IMR-90 (cell line): Measurements from ENCODE around the gene MAML2. TPM values are rescaled to one million over a fixed set of nuclear protein-coding genes. Genes with fewer than 3 reads are reported as not detected.

ENCODE experiments used
- ATAC-seq: fragments of 200-7000 bp; cut with Tn5 transposase; 2 replicates; pipeline ENCODE4 v1.9.1; 2020; ENCODE audit warnings: low read depth, mild to moderate bottlenecking, moderate library complexity
- BruUV-seq: library from RNA; stranded (reverse); fragments of 400-500 nt; replicated peaks from 2 replicates; lab custom pipeline; 2021; lab: Mats Ljungman, UMichigan
- CTCF ChIA-PET: fragments of 300-600 bp; formaldehyde crosslinking; extraction: SDS; loops from one replicate; lab custom pipeline; 2021; ENCODE audit warnings: antibody characterized with exemption; lab: Yijun Ruan, JAX
- POLR2A ChIA-PET: fragments of 300-600 bp; sonication (Branson Sonifier 250); formaldehyde crosslinking; loops from one replicate; lab custom pipeline; 2022; ENCODE audit warnings: antibody characterized with exemption; ENCODE audit not compliant: unreplicated experiment; lab: Charles Lee
- DNase-seq: peaks from one replicate; pipeline ENCODE4 v3.0.0; 2013
- H2AFZ ChIP-seq: replicated peaks from 2 replicates; pipeline ENCODE3; 2013; ENCODE audit warnings: low read length, mild to moderate bottlenecking; ENCODE audit not compliant: poor library complexity
- H2AK5ac ChIP-seq: 2 replicates; pipeline ENCODE4 v1.6.1; 2013; ENCODE audit warnings: low read depth, low read length, inconsistent platforms
- H2AK9ac ChIP-seq: replicated peaks from 2 replicates; pipeline ENCODE3; 2013; ENCODE audit warnings: mild to moderate bottlenecking, low read depth, low read length, moderate library complexity; ENCODE audit not compliant: poor library complexity
- H2BK120ac ChIP-seq: 2 replicates; pipeline ENCODE4 v1.6.1; 2013; ENCODE audit warnings: low read depth, low read length, inconsistent platforms
- H2BK15ac ChIP-seq: 3 replicates; pipeline ENCODE4 v1.6.1; 2013; ENCODE audit warnings: low read depth, low read length, inconsistent platforms
- H2BK20ac ChIP-seq: 2 replicates; pipeline ENCODE4 v1.6.1; 2013; ENCODE audit warnings: low read depth, mild to moderate bottlenecking, inconsistent platforms, low read length, moderate library complexity
- H2BK5ac ChIP-seq: 2 replicates; pipeline ENCODE4 v1.6.1; 2013; ENCODE audit warnings: mild to moderate bottlenecking, low read depth, low read length, inconsistent platforms; ENCODE audit not compliant: poor library complexity, severe bottlenecking
- H3K14ac ChIP-seq: replicated peaks from 2 replicates; pipeline ENCODE4 v1.6.1; 2013; ENCODE audit warnings: low read depth, low read length, inconsistent platforms
- H3K18ac ChIP-seq: 2 replicates; pipeline ENCODE4 v1.6.1; 2013; ENCODE audit warnings: low read depth, low read length, control low read depth
- H3K23ac ChIP-seq: 2 replicates; pipeline ENCODE4 v1.6.1; 2013; ENCODE audit warnings: low read depth, low read length, inconsistent platforms
- H3K27ac ChIP-seq: 2 replicates; pipeline ENCODE4 v1.5.1; 2013; ENCODE audit warnings: mild to moderate bottlenecking, control low read depth, low read length; ENCODE audit not compliant: insufficient read depth
- H3K27me3 ChIP-seq: 2 replicates; pipeline ENCODE4 v1.6.1; 2013; ENCODE audit warnings: low read length; ENCODE audit not compliant: control insufficient read depth, insufficient read depth
- H3K36me3 ChIP-seq: 2 replicates; pipeline ENCODE4 v1.6.1; 2013; ENCODE audit warnings: low read length, mixed read lengths; ENCODE audit not compliant: control insufficient read depth, insufficient read depth
- H3K4ac ChIP-seq: 2 replicates; pipeline ENCODE4 v1.6.1; 2013; ENCODE audit warnings: low read depth, low read length, inconsistent platforms
- H3K4me1 ChIP-seq: 2 replicates; pipeline ENCODE4 v1.6.1; 2013; ENCODE audit warnings: low read length, mixed read lengths; ENCODE audit not compliant: control insufficient read depth, insufficient read depth
- H3K4me2 ChIP-seq: 2 replicates; pipeline ENCODE4 v1.6.1; 2013; ENCODE audit warnings: low read depth, mild to moderate bottlenecking, control low read depth, low read length, moderate library complexity
- H3K4me3 ChIP-seq: 2 replicates; pipeline ENCODE4 v1.5.1; 2013; ENCODE audit warnings: low read depth, mild to moderate bottlenecking, control low read depth, low read length, moderate library complexity; ENCODE audit not compliant: insufficient read depth
- H3K56ac ChIP-seq: 2 replicates; pipeline ENCODE4 v1.6.1; 2013; ENCODE audit warnings: low read length, inconsistent platforms; ENCODE audit not compliant: insufficient read depth; ENCODE audit errors: extremely low read depth
- H3K79me1 ChIP-seq, 2 experiments: 2 replicates each; pipeline ENCODE4 v1.6.1; 2013; ENCODE audit warnings: low read length in 2 of 2, inconsistent platforms in 1 of 2, low read depth in 1 of 2
- H3K9ac ChIP-seq: 2 replicates; pipeline ENCODE4 v1.6.1; 2013; ENCODE audit warnings: low read depth, low read length, control low read depth
- H3K9me1 ChIP-seq: 2 replicates; pipeline ENCODE4 v1.6.1; 2013; ENCODE audit warnings: low read length, inconsistent platforms; ENCODE audit not compliant: insufficient read depth
- H3K9me3 ChIP-seq: 2 replicates; pipeline ENCODE4 v1.6.1; 2013; ENCODE audit warnings: low read length; ENCODE audit not compliant: control insufficient read depth, insufficient read depth
- H4K20me1 ChIP-seq: 2 replicates; pipeline ENCODE4 v1.6.1; 2013; ENCODE audit warnings: low read length, inconsistent platforms; ENCODE audit not compliant: insufficient read depth
- H4K5ac ChIP-seq: 2 replicates; pipeline ENCODE4 v1.6.1; 2013; ENCODE audit warnings: mild to moderate bottlenecking, low read depth, low read length, control low read depth
- H4K8ac ChIP-seq, 2 experiments: 2 replicates each; pipeline ENCODE4 v1.6.1; 2013; ENCODE audit warnings: low read depth in 2 of 2, low read length in 2 of 2, control low read depth in 1 of 2, inconsistent platforms in 1 of 2
- H4K91ac ChIP-seq: 2 replicates; pipeline ENCODE4 v1.6.1; 2013; ENCODE audit warnings: low read depth, low read length, inconsistent platforms; ENCODE audit not compliant: insufficient read depth
- BHLHE40 ChIP-seq: fragments of 150-350 bp; IDR thresholded peaks from 2 replicates; pipeline ENCODE4 v1.6.1; 2016; ENCODE audit warnings: mild to moderate bottlenecking, low read depth, low read length
- CEBPB ChIP-seq: IDR thresholded peaks from 2 replicates; pipeline ENCODE4 v1.6.1; 2012; ENCODE audit warnings: low read depth, low read length, improper control_type of control experiment
- CHD1 ChIP-seq: IDR thresholded peaks from 2 replicates; pipeline ENCODE4 v1.6.1; 2012; ENCODE audit warnings: low read depth, low read length, improper control_type of control experiment
- FOS ChIP-seq: fragments of 150-350 bp; IDR thresholded peaks from 2 replicates; pipeline ENCODE4 v1.6.1; 2016; ENCODE audit warnings: low read depth, low read length
- MAFK ChIP-seq: IDR thresholded peaks from 2 replicates; pipeline ENCODE4 v1.6.1; 2012; ENCODE audit warnings: low read depth, low read length, improper control_type of control experiment
- MXI1 ChIP-seq: IDR thresholded peaks from 2 replicates; pipeline ENCODE4 v1.6.1; 2012; ENCODE audit warnings: low read depth, mild to moderate bottlenecking, low read length, moderate library complexity, borderline replicate concordance
- RCOR1 ChIP-seq: IDR thresholded peaks from 2 replicates; pipeline ENCODE4 v1.6.1; 2012; ENCODE audit warnings: mild to moderate bottlenecking, low read length, improper control_type of control experiment; ENCODE audit not compliant: insufficient replicate concordance
- SMC3 ChIP-seq: fragments of 150-350 bp; IDR thresholded peaks from 2 replicates; pipeline ENCODE4 v1.6.1; 2016; ENCODE audit warnings: low read depth, mild to moderate bottlenecking, antibody characterized with exemption, low read length, moderate library complexity
- WGBS, 2 experiments: methylation state at CpG; one replicate each; pipeline versions ENCODE4 v1.1.5 to v1.1.7; 2013; ENCODE audit warnings: missing lambda C conversion rate in 2 of 2; ENCODE audit not compliant: insufficient read length in 1 of 2; ENCODE audit errors: extremely low coverage in 2 of 2; 5-methylcytosine and 5-hydroxymethylcytosine counted together
- dilution Hi-C: fragments of 300-500 bp; cut with HindIII; formaldehyde crosslinking; loops from one replicate; pipeline ENCODE4 v1.14.3; 2018; ENCODE audit warnings: low sequenced_read_pairs; ENCODE audit not compliant: unreplicated experiment
- in situ Hi-C: fragments of 300-500 bp; cut with MboI; formaldehyde crosslinking; loops from 3 replicates; pipeline ENCODE4 v1.14.3; 2019; ENCODE audit warnings: low sequenced_read_pairs, inconsistent platforms, mixed read lengths
- intact Hi-C: fragments of 100-400 bp; cut with micrococcal nuclease; formaldehyde crosslinking; loops from 2 replicates; pipeline ENCODE4 v1.10.0; 2022
- polyA plus RNA-seq, 3 experiments: library from polyadenylated mRNA; depleted of rRNA; stranded (reverse); fragments of >200 nt; gene quantifications; 2 replicates each; pipeline ENCODE4 v1.2.3, GENCODE V29; 2012; ENCODE audit warnings: low replicate concordance in 1 of 3
- total RNA-seq: library from RNA; depleted of rRNA; stranded (reverse); fragments of >200 nt; gene quantifications from 2 replicates; pipeline ENCODE4 v1.2.3, GENCODE V29; 2012
- TF ChIP-seq, protein P1 (sequence below): fragments of 150-350 bp; IDR thresholded peaks from 2 replicates; pipeline ENCODE4 v1.6.1; 2017; ENCODE audit warnings: mild to moderate bottlenecking, antibody characterized with exemption, low read length, low read depth

Gene MAML2
- total and polyA plus RNA-seq, 2 of the 4 experiments (the other 2 are of a cell fraction) = 15.0 to 19.5 TPM

DNA sequence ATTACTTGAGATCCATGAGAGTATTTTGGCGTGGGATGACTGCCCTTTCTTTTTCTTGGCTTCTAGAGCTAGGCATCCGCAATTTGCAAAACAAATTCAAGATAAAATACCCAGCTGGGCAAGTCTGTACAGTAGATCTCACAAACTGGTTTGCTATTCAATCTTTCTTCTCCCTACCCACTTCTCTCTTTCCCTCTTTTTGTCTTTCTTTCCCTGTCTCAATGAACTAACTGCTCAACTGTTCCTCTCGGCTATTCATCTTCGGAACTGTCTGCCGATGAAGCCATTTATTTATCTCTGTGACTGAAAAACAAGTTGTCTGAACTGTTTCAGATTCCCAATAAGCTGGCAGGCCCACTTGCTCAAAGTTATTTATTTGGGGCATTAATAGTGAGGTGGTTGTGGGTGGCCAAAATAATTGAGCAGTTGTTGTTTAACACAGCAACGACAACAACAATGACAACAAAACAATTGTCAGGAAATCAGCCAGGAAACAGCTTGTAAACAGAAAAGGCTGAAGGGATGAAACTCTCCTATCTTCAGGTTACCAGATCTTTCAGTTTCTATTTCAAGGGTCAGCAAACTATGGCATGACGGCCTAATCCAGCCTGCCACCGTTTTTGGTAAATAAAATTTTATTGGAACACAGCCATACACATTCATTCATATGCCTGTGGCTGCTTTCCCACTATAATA, 343.1 kb downstream of the MAML2 start:
- Histone ChIP-seq H3K36me3 (no peaks in the 10 kb centered on the region), H2AFZ (no peak overlapping the region), H3K27ac (no peak overlapping the region), H4K5ac (peak overlapping the region; percentile 25; the same call in 1 of the 2 replicates), H2BK20ac (peak overlapping the region; percentile 56), H2AK9ac (no peak overlapping the region), H2BK5ac (no peak overlapping the region), H4K91ac (no peak overlapping the region; the same call in 1 of the 2 replicates), H3K18ac (peak overlapping the region; percentile 27), H3K23ac (peak overlapping the region; percentile 58), H3K4me1 (peaks cover 6% of the 10 kb centered on the region; the same call in 1 of the 2 replicates), H3K4ac (peak overlapping the region; percentile 33; the same call in 1 of the 2 replicates), H3K9me1 (no peaks in the 10 kb centered on the region), H3K27me3 (no peaks in the 10 kb centered on the region), H3K9me3 (peaks cover 2% of the 10 kb centered on the region; the same call in 1 of the 2 replicates), H4K20me1 (no peaks in the 10 kb centered on the region), H3K14ac (peak overlapping the region; percentile 21), H3K4me3 (no peak overlapping the region), H3K79me1 (peaks cover 18 to 34% of the 10 kb centered on the region in 2 experiments), H3K4me2 (peak overlapping the region; percentile 80; the same call in 1 of the 2 replicates), H3K56ac (no peak overlapping the region), H2BK120ac (peak overlapping the region; percentile 3), H3K9ac (no peak overlapping the region; the same call in 1 of the 2 replicates), H4K8ac (peak overlapping the region; percentile 6 to 27; a peak in 2 of 4 replicates), H2AK5ac (no peak overlapping the region), H2BK15ac (peak overlapping the region; percentile 24; the same call in 1 of the 3 replicates)
- WGBS, 2 experiments = 67% methylated on average over 1 of the region's 8 CpGs; no CpG with 5 or more reads in 1 of the 2 experiments
- no TSS peak for BruUV-seq
- ATAC-seq (no peak), DNase-seq (no peak)
- TF ChIP-seq MXI1 (no peak), SMC3 (no peak), RCOR1 (no peak), FOS (no peak), CEBPB (no peak), MAFK (no peak), CHD1 (no peak), BHLHE40 (no peak)
- TF ChIP-seq, protein P1, sequence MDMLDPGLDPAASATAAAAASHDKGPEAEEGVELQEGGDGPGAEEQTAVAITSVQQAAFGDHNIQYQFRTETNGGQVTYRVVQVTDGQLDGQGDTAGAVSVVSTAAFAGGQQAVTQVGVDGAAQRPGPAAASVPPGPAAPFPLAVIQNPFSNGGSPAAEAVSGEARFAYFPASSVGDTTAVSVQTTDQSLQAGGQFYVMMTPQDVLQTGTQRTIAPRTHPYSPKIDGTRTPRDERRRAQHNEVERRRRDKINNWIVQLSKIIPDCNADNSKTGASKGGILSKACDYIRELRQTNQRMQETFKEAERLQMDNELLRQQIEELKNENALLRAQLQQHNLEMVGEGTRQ = no peak
- dilution Hi-C loops = no loop called here
- in situ Hi-C loops = no loop called here
- ChIA-PET POLR2A (no interaction called here), CTCF (interaction anchor here (0.6 kb wide), 2 partner anchors 54 to 217 kb away, joined by 3 read pairs; no protein-coding TSS in a partner anchor)
- intact Hi-C loops = no loop called here
